GM12891 (cell line): ENCODE measurements around the gene ZNF516.

Experiments
- POLR2A ChIP-seq: IDR thresholded peaks from 2 replicates; pipeline ENCODE4 v1.6.1; 2011; ENCODE audit warnings: low read depth, low read length, control low read depth
- POLR2AphosphoS5 ChIP-seq: IDR thresholded peaks from 2 replicates; pipeline ENCODE4 v1.6.1; 2011; ENCODE audit warnings: low read depth, low read length, control low read depth
- SPI1 ChIP-seq: IDR thresholded peaks from 2 replicates; pipeline ENCODE4 v1.6.1; 2011; ENCODE audit warnings: low read depth, low read length, control low read depth
- TAF1 ChIP-seq: IDR thresholded peaks from 2 replicates; pipeline ENCODE4 v1.6.1; 2011; ENCODE audit warnings: low read depth, low read length, control low read depth

GRCh38 chr18:76390452-76391035 is 104.5 kb downstream of the ZNF516 start:
- TF ChIP-seq POLR2A (no peak), POLR2AphosphoS5 (no peak), TAF1 (no peak), SPI1 (no peak)
